HCT116 (cell line): ENCODE results near the gene FAM53B. TPM values are rescaled to one million over a fixed set of nuclear protein-coding genes. Genes with fewer than 3 reads are reported as not detected.

Source experiments
- ATAC-seq: fragments of 200-7000 bp; cut with Tn5 transposase; 2 replicates; pipeline ENCODE4 v1.9.1; 2020; ENCODE audit warnings: mild to moderate bottlenecking, moderate library complexity
- BruUV-seq: library from RNA; stranded (reverse); fragments of 400-500 nt; replicated peaks from 2 replicates; lab custom pipeline; 2021; lab: Mats Ljungman, UMichigan
- CTCF ChIA-PET: fragments of 300-600 bp; sonication (Branson Sonifier 250); formaldehyde crosslinking; loops from one replicate; lab custom pipeline; 2021; ENCODE audit warnings: antibody characterized with exemption; lab: Charles Lee
- POLR2A ChIA-PET: fragments of 300-600, 350-600 bp; sonication (Branson Sonifier 250); formaldehyde crosslinking; loops from one replicate; lab custom pipeline; 2021; ENCODE audit warnings: antibody characterized with exemption; lab: Charles Lee
- RAD21 ChIA-PET, 2 experiments: fragments of 300-600 bp; sonication (Branson Sonifier 250); formaldehyde crosslinking; loops; one replicate each; lab custom pipeline; 2023; ENCODE audit warnings: low total read pairs in 2 of 2; ENCODE audit not compliant: uncharacterized antibody in 2 of 2, unreplicated experiment in 2 of 2, low non-redundant PET in 1 of 2; lab: Charles Lee
- DNase-seq: peaks from one replicate; pipeline ENCODE4 v3.0.0-alpha.2; 2010; ENCODE audit warnings: low read depth, low spot score
- H2AFZ ChIP-seq: fragments of 200-600 bp; shearing (Covaris generic), sonication (generic); 2 replicates; pipeline ENCODE4 v1.6.1; 2017; ENCODE audit warnings: low read depth, mixed run types, mixed read lengths, antibody characterized with exemption, low read length; ENCODE audit not compliant: poor library complexity, severe bottlenecking
- H3K27ac ChIP-seq: 2 replicates; pipeline ENCODE4 v1.5.1; 2012; ENCODE audit warnings: low read depth, low read length
- H3K27me3 ChIP-seq: fragments of 200-600 bp; sonication (generic); 2 replicates; pipeline ENCODE4 v1.6.1; 2016; ENCODE audit warnings: mixed run types, low read length, mixed read lengths; ENCODE audit not compliant: insufficient read depth
- H3K36me3 ChIP-seq, 2 experiments: fragments of 200-500 bp in 1 of 2; fragments of 200-600 bp in 1 of 2; sonication (Bioruptor generic) in 1 of 2; sonication (generic) in 1 of 2; 2 replicates each; pipeline versions ENCODE4 v1.5.1 to v1.6.1; 2014 to 2016; ENCODE audit warnings: low read length in 2 of 2, inconsistent platforms in 1 of 2, mixed read lengths in 1 of 2, mixed run types in 1 of 2; ENCODE audit not compliant: insufficient read depth in 2 of 2, control insufficient read depth in 1 of 2
- H3K4me1 ChIP-seq, 2 experiments: fragments of 200-600 bp in 1 of 2; sonication (generic) in 1 of 2; 2 replicates each; pipeline versions ENCODE4 v1.5.1 to v1.6.1; 2012 to 2017; ENCODE audit warnings: low read length in 2 of 2, inconsistent platforms in 1 of 2, mild to moderate bottlenecking in 1 of 2, mixed read lengths in 1 of 2, mixed run types in 1 of 2, moderate library complexity in 1 of 2; ENCODE audit not compliant: insufficient read depth in 2 of 2, control insufficient read depth in 1 of 2
- H3K4me2 ChIP-seq: fragments of 200-600 bp; sonication (generic); 2 replicates; pipeline ENCODE4 v1.6.1; 2017; ENCODE audit warnings: mixed run types, low read length, mixed read lengths
- H3K4me3 ChIP-seq, 2 experiments: fragments of 200-600 bp in 1 of 2; sonication (generic) in 1 of 2; replicated peaks in 1 of 2; 2 replicates each; pipeline ENCODE4 v1.5.1; 2011 to 2016; ENCODE audit warnings: low read length in 2 of 2, control low read depth in 1 of 2, low read depth in 1 of 2, mild to moderate bottlenecking in 1 of 2, mixed read lengths in 1 of 2, mixed run types in 1 of 2
- H3K79me2 ChIP-seq: fragments of 200-600 bp; sonication (generic); 2 replicates; pipeline ENCODE4 v1.6.1; 2017; ENCODE audit warnings: mild to moderate bottlenecking, mixed run types, low read length, moderate library complexity, mixed read lengths; ENCODE audit not compliant: insufficient read depth
- H3K9ac ChIP-seq: fragments of 200-600 bp; sonication (generic); 2 replicates; pipeline ENCODE4 v1.6.1; 2016; ENCODE audit warnings: low read length, mixed read lengths
- H3K9me2 ChIP-seq: fragments of 200-600 bp; sonication (generic), shearing (Covaris generic); 2 replicates; pipeline ENCODE4 v1.6.1; 2017; ENCODE audit warnings: mixed run types, mild to moderate bottlenecking, moderate library complexity; ENCODE audit not compliant: insufficient read depth
- H3K9me3 ChIP-seq, 2 experiments: fragments of 200-500 bp in 1 of 2; fragments of 200-600 bp in 1 of 2; sonication (Bioruptor generic) in 1 of 2; sonication (generic) in 1 of 2; 2 replicates each; pipeline ENCODE4 v1.6.1; 2014 to 2017; ENCODE audit warnings: low read length in 2 of 2, mixed read lengths in 2 of 2, inconsistent platforms in 1 of 2, low read depth in 1 of 2, mild to moderate bottlenecking in 1 of 2, mixed run types in 1 of 2, moderate library complexity in 1 of 2; ENCODE audit not compliant: control insufficient read depth in 1 of 2, insufficient read depth in 1 of 2
- H4K20me1 ChIP-seq: fragments of 200-600 bp; sonication (generic), shearing (Covaris generic); 2 replicates; pipeline ENCODE4 v1.6.1; 2017; ENCODE audit warnings: mixed run types, mild to moderate bottlenecking, moderate library complexity; ENCODE audit not compliant: insufficient read depth
- EGR1 ChIP-seq: IDR thresholded peaks from 2 replicates; pipeline ENCODE4 v1.6.1; 2012; ENCODE audit warnings: low read depth
- EZH2 ChIP-seq: fragments of 200-600 bp; sonication (generic); IDR thresholded peaks from 2 replicates; pipeline ENCODE4 v1.6.1; 2017; ENCODE audit warnings: antibody characterized with exemption, mixed run types
- EZH2phosphoT487 ChIP-seq: fragments of 200-600 bp; IDR thresholded peaks from 2 replicates; pipeline ENCODE4 v1.6.1; 2018; ENCODE audit warnings: antibody characterized with exemption, borderline replicate concordance
- POLR2A ChIP-seq: IDR thresholded peaks from 2 replicates; pipeline ENCODE4 v1.7.0; 2011; ENCODE audit warnings: borderline replicate concordance; ENCODE audit not compliant: insufficient read depth, insufficient read length; ENCODE audit errors: extremely low read depth
- RAD21 ChIP-seq: IDR thresholded peaks from 2 replicates; pipeline ENCODE4 v1.6.1; 2012; ENCODE audit warnings: low read depth, mild to moderate bottlenecking
- SP1 ChIP-seq: IDR thresholded peaks from 2 replicates; pipeline ENCODE4 v1.6.1; 2012; ENCODE audit warnings: low read depth
- SRF ChIP-seq: IDR thresholded peaks from 2 replicates; pipeline ENCODE4 v1.6.1; 2012; ENCODE audit warnings: low read depth
- TCF7L2 ChIP-seq: IDR thresholded peaks from 2 replicates; pipeline ENCODE4 v1.7.0; 2011; ENCODE audit warnings: borderline replicate concordance, inconsistent platforms; ENCODE audit not compliant: insufficient read depth, insufficient read length; ENCODE audit errors: extremely low read depth
- ZBTB33 ChIP-seq: IDR thresholded peaks from 2 replicates; pipeline ENCODE4 v1.6.1; 2011; ENCODE audit warnings: mild to moderate bottlenecking, low read length, moderate library complexity; ENCODE audit not compliant: insufficient replicate concordance; ENCODE audit errors: extremely low read depth
- ZFX ChIP-seq: fragments of 450-650 bp; IDR thresholded peaks from 2 replicates; pipeline ENCODE4 v1.6.1; 2017
- intact Hi-C: fragments of 100-400 bp; cut with micrococcal nuclease; formaldehyde crosslinking; loops from 2 replicates; pipeline ENCODE4 v1.10.0; 2022
- total RNA-seq: library from RNA; stranded (reverse); gene quantifications from one replicate; pipeline ENCODE4 v1.2.1, GENCODE V29; 2021; ENCODE audit not compliant: unreplicated experiment
- TF ChIP-seq, protein P1 (sequence below): IDR thresholded peaks from 2 replicates; pipeline ENCODE4 v1.6.1; 2012; ENCODE audit warnings: low read depth

Gene FAM53B
- total RNA-seq, 1 experiment from 2014 or later, result 19.6 TPM

DNA sequence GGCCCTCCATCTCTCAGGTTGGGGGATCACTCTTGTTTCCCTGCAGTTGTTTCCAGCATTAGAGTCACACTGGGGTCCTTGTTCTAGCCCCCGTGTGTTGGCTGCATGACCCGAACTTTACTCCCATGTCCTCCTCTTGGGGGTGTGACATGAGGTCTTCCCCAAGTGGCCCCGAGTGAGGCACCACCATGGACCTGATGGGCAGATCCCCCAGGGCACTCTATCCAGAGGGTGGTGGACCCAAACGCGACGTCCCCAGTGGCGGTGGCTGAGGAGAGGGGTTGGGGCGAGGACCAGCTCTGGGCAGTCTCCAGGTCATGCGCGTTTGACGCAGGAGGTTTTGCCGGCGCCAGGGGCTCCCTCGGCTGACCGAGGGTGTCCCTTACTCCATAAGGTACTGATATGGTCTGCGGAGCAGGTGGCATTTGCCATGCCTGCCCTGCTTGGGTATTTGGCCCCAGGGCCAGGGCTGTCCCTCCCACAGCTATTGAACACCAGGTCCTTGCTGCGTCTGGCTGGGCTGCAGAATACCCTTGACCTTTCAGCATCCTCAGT lies 150.7 kb downstream of the FAM53B start:
- Histone ChIP-seq H3K9me3 (no peaks in the 10 kb centered on the region), H3K4me1 (peaks cover 14 to 18% of the 10 kb centered on the region in 2 experiments; a peak in 3 of 4 replicates), H2AFZ (no peak overlapping the region), H3K9me2 (no peaks in the 10 kb centered on the region), H3K27ac (no peak overlapping the region), H3K9ac (no peak overlapping the region), H3K36me3 (no peaks in the 10 kb centered on the region), H3K4me3 (no peak overlapping the region), H3K27me3 (no peaks in the 10 kb centered on the region), H3K4me2 (no peak overlapping the region), H3K79me2 (no peaks in the 10 kb centered on the region), H4K20me1 (no peaks in the 10 kb centered on the region)
- intact Hi-C loops, result no loop called here
- POLR2A ChIA-PET, result no interaction called here
- CTCF ChIA-PET, result interaction anchor here (0.6 kb wide), 1 partner anchor 1043 kb away, joined by 3 read pairs; no protein-coding TSS in a partner anchor
- RAD21 ChIA-PET, result no interaction called here
- TF ChIP-seq EZH2 (no peak), EZH2phosphoT487 (no peak), TCF7L2 (no peak), SRF (no peak), POLR2A (no peak), RAD21 (no peak), EGR1 (no peak), ZFX (no peak), ZBTB33 (no peak), SP1 (no peak)
- TF ChIP-seq, protein P1, sequence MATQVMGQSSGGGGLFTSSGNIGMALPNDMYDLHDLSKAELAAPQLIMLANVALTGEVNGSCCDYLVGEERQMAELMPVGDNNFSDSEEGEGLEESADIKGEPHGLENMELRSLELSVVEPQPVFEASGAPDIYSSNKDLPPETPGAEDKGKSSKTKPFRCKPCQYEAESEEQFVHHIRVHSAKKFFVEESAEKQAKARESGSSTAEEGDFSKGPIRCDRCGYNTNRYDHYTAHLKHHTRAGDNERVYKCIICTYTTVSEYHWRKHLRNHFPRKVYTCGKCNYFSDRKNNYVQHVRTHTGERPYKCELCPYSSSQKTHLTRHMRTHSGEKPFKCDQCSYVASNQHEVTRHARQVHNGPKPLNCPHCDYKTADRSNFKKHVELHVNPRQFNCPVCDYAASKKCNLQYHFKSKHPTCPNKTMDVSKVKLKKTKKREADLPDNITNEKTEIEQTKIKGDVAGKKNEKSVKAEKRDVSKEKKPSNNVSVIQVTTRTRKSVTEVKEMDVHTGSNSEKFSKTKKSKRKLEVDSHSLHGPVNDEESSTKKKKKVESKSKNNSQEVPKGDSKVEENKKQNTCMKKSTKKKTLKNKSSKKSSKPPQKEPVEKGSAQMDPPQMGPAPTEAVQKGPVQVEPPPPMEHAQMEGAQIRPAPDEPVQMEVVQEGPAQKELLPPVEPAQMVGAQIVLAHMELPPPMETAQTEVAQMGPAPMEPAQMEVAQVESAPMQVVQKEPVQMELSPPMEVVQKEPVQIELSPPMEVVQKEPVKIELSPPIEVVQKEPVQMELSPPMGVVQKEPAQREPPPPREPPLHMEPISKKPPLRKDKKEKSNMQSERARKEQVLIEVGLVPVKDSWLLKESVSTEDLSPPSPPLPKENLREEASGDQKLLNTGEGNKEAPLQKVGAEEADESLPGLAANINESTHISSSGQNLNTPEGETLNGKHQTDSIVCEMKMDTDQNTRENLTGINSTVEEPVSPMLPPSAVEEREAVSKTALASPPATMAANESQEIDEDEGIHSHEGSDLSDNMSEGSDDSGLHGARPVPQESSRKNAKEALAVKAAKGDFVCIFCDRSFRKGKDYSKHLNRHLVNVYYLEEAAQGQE, result no peak
- ATAC-seq (no peak), DNase-seq (no peak)
- no TSS peak for BruUV-seq
